Measurements from ENCODE around the gene RASAL2. TPM values are rescaled to one million over a fixed set of nuclear protein-coding genes. Genes with fewer than 3 reads are reported as not detected.

RASAL2 gene
- total RNA-seq (2022), result 36.8 and 37.2 TPM in 2 replicates
- Bru-seq, nascent RNA, result percentile 86 among the genes with signal in this experiment
- BruChase-seq, experiment 1, labeled RNA remaining after a 2-hour chase, result percentile 83 among the genes with signal in this experiment
- BruChase-seq, experiment 2, labeled RNA remaining after a 6-hour chase, result percentile 70 among the genes with signal in this experiment
- long read RNA-seq, full-length matches to known transcripts, result 1 of 13 reads
- long read RNA-seq, partial matches to known transcripts, result 2 of 13 reads
- long read RNA-seq, other reads (novel, unspliced or antisense), result 10 of 13 reads

- Mint-ChIP-seq H3K36me3 (ENCODE audit: insufficient read depth, unreplicated experiment) (peaks cover 8% of the 10 kb centered on the region), H3K4me1 (ENCODE audit: low read depth, unreplicated experiment) (peaks cover 27% of the 10 kb centered on the region), H3K27ac (ENCODE audit: unreplicated experiment) (peak within 1 kb of the TSS; percentile 92), H3K4me3 (ENCODE audit: unreplicated experiment) (peak within 1 kb of the TSS; percentile 92), H3K9me3 (ENCODE audit: unreplicated experiment) (no peaks in the 10 kb centered on the region), H3K27me3 (ENCODE audit: insufficient read depth, unreplicated experiment) (no peaks in the 10 kb centered on the region)
- ChIA-PET POLR2A (interaction anchor here (0.5 to 1.2 kb wide), 4 partner anchors 32 to 167 kb away, joined by 3 to 8 read pairs (median 6); no protein-coding TSS in a partner anchor), CTCF (interaction anchor here (0.6 to 1.6 kb wide), 6 partner anchors 32 to 478 kb away, joined by 3 to 13 read pairs (median 4); no protein-coding TSS in a partner anchor)
- TF ChIP-seq CTCF (IDR thresholded peaks at IDR 0.05; ENCODE audit: insufficient read depth in 1 of 2, low read depth in 1 of 2, low read length in 1 of 2, severe bottlenecking in 1 of 2, unreplicated experiment in 1 of 2), result peak in 1 of 2 experiments; percentile 46
- Histone ChIP-seq H3K36me3 (ENCODE audit: control insufficient read depth, insufficient read depth, low read length) (no peaks in the 10 kb centered on the region), H3K4me3 (ENCODE audit: low read depth, low read length) (peak within 1 kb of the TSS; percentile 99), H3K27me3 (replicated peaks; ENCODE audit: control insufficient read depth, insufficient read depth, low read length) (no peaks in the 10 kb centered on the region), H3K4me1 (peaks cover 34% of the 10 kb centered on the region), H3K9me3 (no peaks in the 10 kb centered on the region)
- no TSS peak for BruUV-seq (replicated peaks)
- DNase-seq, result peak; percentile 72 to 83
- intact Hi-C loops (cut with micrococcal nuclease; ENCODE audit: unreplicated experiment), result loop anchor here (1.0 to 5.0 kb wide), 6 partner anchors 32 to 188 kb away; no protein-coding TSS in a partner anchor
Measured at GRCh38 chr1:178093951-178094738, at the start of gene RASAL2. TSS of gene RASAL2 (plus strand) at chr1:178094104. CDS start at chr1:178094493, 389 bp downstream.

- no TSS peak for BruUV-seq (replicated peaks)
- no peak for DNase-seq
- Histone ChIP-seq H3K4me3 (ENCODE audit: low read depth, low read length) (no peak overlapping the region), H3K4me1 (peaks cover 10% of the 10 kb centered on the region), H3K27me3 (replicated peaks; ENCODE audit: control insufficient read depth, insufficient read depth, low read length) (no peaks in the 10 kb centered on the region), H3K9me3 (no peaks in the 10 kb centered on the region; the same call in 1 of the 2 replicates), H3K36me3 (ENCODE audit: control insufficient read depth, insufficient read depth, low read length) (no peaks in the 10 kb centered on the region)
- no peak for TF ChIP-seq CTCF (IDR thresholded peaks at IDR 0.05; ENCODE audit: insufficient read depth in 1 of 2, low read depth in 1 of 2, low read length in 1 of 2, severe bottlenecking in 1 of 2, unreplicated experiment in 1 of 2)
- Mint-ChIP-seq H3K4me1 (ENCODE audit: low read depth, unreplicated experiment) (peaks cover under 1% of the 10 kb centered on the region), H3K27me3 (ENCODE audit: insufficient read depth, unreplicated experiment) (no peaks in the 10 kb centered on the region), H3K9me3 (ENCODE audit: unreplicated experiment) (peaks cover 1% of the 10 kb centered on the region), H3K4me3 (ENCODE audit: unreplicated experiment) (no peak overlapping the region), H3K27ac (ENCODE audit: unreplicated experiment) (no peak overlapping the region), H3K36me3 (ENCODE audit: insufficient read depth, unreplicated experiment) (no peaks in the 10 kb centered on the region)
- POLR2A ChIA-PET, result no interaction called here
- intact Hi-C loops (cut with micrococcal nuclease; ENCODE audit: unreplicated experiment), result no loop called here
- CTCF ChIA-PET, result no interaction called here
Measured at GRCh38 chr1:178046591-178047270, 47.2 kb upstream of the RASAL2 start.
